Tibial nerve (tissue), 4 donors: ENCODE measurements around the gene GART.

Experiments used
- CTCF ChIP-seq, 5 experiments: fragments of 200-600 bp in 3 of 5; fragments of 450-650 bp in 2 of 5; sonication (generic) in 3 of 5; IDR thresholded peaks; one replicate each; pipeline ENCODE4 v1.5.1; 2016 to 2019; ENCODE audit warnings: antibody characterized with exemption in 5 of 5, mild to moderate bottlenecking in 3 of 5, moderate library complexity in 2 of 5
- EP300 ChIP-seq, 2 donors: sonication (generic); formaldehyde crosslinking; IDR thresholded peaks; one replicate each; pipeline ENCODE4 v1.6.1; 2017; ENCODE audit warnings: antibody characterized with exemption in 2 of 2, mild to moderate bottlenecking in 1 of 2
- POLR2A ChIP-seq, 2 donors: fragments of 450-650 bp; IDR thresholded peaks; one replicate each; pipeline ENCODE4 v1.6.1; 2017; ENCODE audit warnings: antibody characterized with exemption in 2 of 2, mild to moderate bottlenecking in 2 of 2, moderate library complexity in 2 of 2

GRCh38 chr21:33505833-33506232 is 36.1 kb downstream of the GART start:
- TF ChIP-seq POLR2A (IDR thresholded peaks at IDR 0.05) (no peak), CTCF (IDR thresholded peaks at IDR 0.05) (no peak), EP300 (IDR thresholded peaks at IDR 0.05) (no peak)
